Measurements from ENCODE around the gene MICB.
A peak's percentile ranks its signal among the peaks of the same experiment; 100 is the strongest.

The MICB gene

GRCh38 chr6:31532644-31533454, 34.9 kb downstream of the MICB start:
- no peak overlapping the region for H3K9ac ChIP-seq (ENCODE audit: low read depth, low read length, poor library complexity, severe bottlenecking)
- no peak for TF ChIP-seq CTCF (conservative IDR thresholded peaks at IDR 0.05; ENCODE audit: low read length)
- H3F3A ChIP-seq (ENCODE audit: low read depth): peaks cover 2% of the 10 kb centered on the region; the same call in 1 of the 2 replicates
- H3K79me2 ChIP-seq (ENCODE audit: insufficient read depth, low read length): peaks cover 73% of the 10 kb centered on the region
- H2AFZ ChIP-seq (ENCODE audit: low read length): no peak overlapping the region
- no peaks in the 10 kb centered on the region for H3K9me3 ChIP-seq (ENCODE audit: insufficient read depth, low read depth, low read length)
- H3K4me2 ChIP-seq (ENCODE audit: low read depth, low read length, poor library complexity, severe bottlenecking): peak overlapping the region; percentile 40
- H4K20me1 ChIP-seq (ENCODE audit: insufficient read depth, low read length, poor library complexity, severe bottlenecking): peaks cover 85% of the 10 kb centered on the region
- no peaks in the 10 kb centered on the region for H3K27me3 ChIP-seq (ENCODE audit: insufficient read depth, low read length, poor library complexity, severe bottlenecking)
- H3K36me3 ChIP-seq (ENCODE audit: insufficient read depth, low read length): peaks cover 86% of the 10 kb centered on the region
- peaks cover 30% of the 10 kb centered on the region for H3K4me1 ChIP-seq (ENCODE audit: insufficient read depth, low read length, poor library complexity, severe bottlenecking)
- H3K9me2 ChIP-seq (replicated peaks; ENCODE audit: low read depth, low read length): no peaks in the 10 kb centered on the region
- peak overlapping the region; percentile 2 for H3K4me3 ChIP-seq (ENCODE audit: low read length, poor library complexity, severe bottlenecking)

- H3K9me3 ChIP-seq (ENCODE audit: insufficient read depth, low read depth, low read length): no peaks in the 10 kb centered on the region
- H3K9me2 ChIP-seq (replicated peaks; ENCODE audit: low read depth, low read length): no peaks in the 10 kb centered on the region
- H3K36me3 ChIP-seq (ENCODE audit: insufficient read depth, low read length): peaks cover 91% of the 10 kb centered on the region
- H3K9ac ChIP-seq (ENCODE audit: low read depth, low read length, poor library complexity, severe bottlenecking): no peak overlapping the region
- peak overlapping the region; percentile 2 for H3K4me3 ChIP-seq (ENCODE audit: low read length, poor library complexity, severe bottlenecking)
- H3F3A ChIP-seq (ENCODE audit: low read depth): peaks cover 2% of the 10 kb centered on the region; the same call in 1 of the 2 replicates
- TF ChIP-seq CTCF (conservative IDR thresholded peaks at IDR 0.05; ENCODE audit: low read length): no peak
- no peak for TF ChIP-seq EZH2phosphoT487 (IDR thresholded peaks at IDR 0.05; ENCODE audit: borderline replicate concordance)
- peaks cover 79% of the 10 kb centered on the region for H3K79me2 ChIP-seq (ENCODE audit: insufficient read depth, low read length)
- H3K27me3 ChIP-seq (ENCODE audit: insufficient read depth, low read length, poor library complexity, severe bottlenecking): no peaks in the 10 kb centered on the region
- no peak overlapping the region for H2AFZ ChIP-seq (ENCODE audit: low read length)
- H3K4me2 ChIP-seq (ENCODE audit: low read depth, low read length, poor library complexity, severe bottlenecking): peak overlapping the region; percentile 40
- H4K20me1 ChIP-seq (ENCODE audit: insufficient read depth, low read length, poor library complexity, severe bottlenecking): peaks cover 91% of the 10 kb centered on the region
- peaks cover 34% of the 10 kb centered on the region for H3K4me1 ChIP-seq (ENCODE audit: insufficient read depth, low read length, poor library complexity, severe bottlenecking)
Measured at GRCh38 chr6:31533455-31533841, 35.5 kb downstream of the MICB start.

- no peak overlapping the region for H2AFZ ChIP-seq (ENCODE audit: low read length)
- no peaks in the 10 kb centered on the region for H3K9me2 ChIP-seq (replicated peaks; ENCODE audit: low read depth, low read length)
- peaks cover 39% of the 10 kb centered on the region for H3K4me1 ChIP-seq (ENCODE audit: insufficient read depth, low read length, poor library complexity, severe bottlenecking)
- peaks cover 97% of the 10 kb centered on the region for H4K20me1 ChIP-seq (ENCODE audit: insufficient read depth, low read length, poor library complexity, severe bottlenecking)
- peak overlapping the region; percentile 40 for H3K4me2 ChIP-seq (ENCODE audit: low read depth, low read length, poor library complexity, severe bottlenecking)
- H3K9ac ChIP-seq (ENCODE audit: low read depth, low read length, poor library complexity, severe bottlenecking): no peak overlapping the region
- H3K27me3 ChIP-seq (ENCODE audit: insufficient read depth, low read length, poor library complexity, severe bottlenecking): no peaks in the 10 kb centered on the region
- no peak overlapping the region for H3K4me3 ChIP-seq (ENCODE audit: low read length, poor library complexity, severe bottlenecking)
- no peak for TF ChIP-seq CTCF (conservative IDR thresholded peaks at IDR 0.05; ENCODE audit: low read length)
- no peak for TF ChIP-seq EZH2phosphoT487 (IDR thresholded peaks at IDR 0.05; ENCODE audit: borderline replicate concordance)
- peaks cover 95% of the 10 kb centered on the region for H3K36me3 ChIP-seq (ENCODE audit: insufficient read depth, low read length)
- H3F3A ChIP-seq (ENCODE audit: low read depth): peaks cover under 1% of the 10 kb centered on the region; the same call in 1 of the 2 replicates
- no peaks in the 10 kb centered on the region for H3K9me3 ChIP-seq (ENCODE audit: insufficient read depth, low read depth, low read length)
- peaks cover 85% of the 10 kb centered on the region for H3K79me2 ChIP-seq (ENCODE audit: insufficient read depth, low read length)
Measured at GRCh38 chr6:31534011-31534410, 36.1 kb downstream of the MICB start.
